GM12865 (cell line): Measurements from ENCODE around the gene TRIM41.
"Not testable (repeated sequence)": the region's sequence is repeated elsewhere in the genome, so short reads cannot be mapped to it uniquely, and the experiment has no call there.

Experiments used
- DNase-seq: peaks from one replicate; pipeline ENCODE4 v3.0.0; 2010; ENCODE audit warnings: low read depth
- H3K4me3 ChIP-seq: 2 replicates; pipeline ENCODE4 v1.5.1; 2011; ENCODE audit warnings: mild to moderate bottlenecking, low read depth, low read length, control low read depth
- CTCF ChIP-seq: IDR thresholded peaks from 2 replicates; pipeline ENCODE4 v1.5.1; 2011; ENCODE audit warnings: low read length, control low read depth, low read depth, inconsistent platforms; ENCODE audit not compliant: insufficient read depth; ENCODE audit errors: missing control alignments

TRIM41 gene

DNA sequence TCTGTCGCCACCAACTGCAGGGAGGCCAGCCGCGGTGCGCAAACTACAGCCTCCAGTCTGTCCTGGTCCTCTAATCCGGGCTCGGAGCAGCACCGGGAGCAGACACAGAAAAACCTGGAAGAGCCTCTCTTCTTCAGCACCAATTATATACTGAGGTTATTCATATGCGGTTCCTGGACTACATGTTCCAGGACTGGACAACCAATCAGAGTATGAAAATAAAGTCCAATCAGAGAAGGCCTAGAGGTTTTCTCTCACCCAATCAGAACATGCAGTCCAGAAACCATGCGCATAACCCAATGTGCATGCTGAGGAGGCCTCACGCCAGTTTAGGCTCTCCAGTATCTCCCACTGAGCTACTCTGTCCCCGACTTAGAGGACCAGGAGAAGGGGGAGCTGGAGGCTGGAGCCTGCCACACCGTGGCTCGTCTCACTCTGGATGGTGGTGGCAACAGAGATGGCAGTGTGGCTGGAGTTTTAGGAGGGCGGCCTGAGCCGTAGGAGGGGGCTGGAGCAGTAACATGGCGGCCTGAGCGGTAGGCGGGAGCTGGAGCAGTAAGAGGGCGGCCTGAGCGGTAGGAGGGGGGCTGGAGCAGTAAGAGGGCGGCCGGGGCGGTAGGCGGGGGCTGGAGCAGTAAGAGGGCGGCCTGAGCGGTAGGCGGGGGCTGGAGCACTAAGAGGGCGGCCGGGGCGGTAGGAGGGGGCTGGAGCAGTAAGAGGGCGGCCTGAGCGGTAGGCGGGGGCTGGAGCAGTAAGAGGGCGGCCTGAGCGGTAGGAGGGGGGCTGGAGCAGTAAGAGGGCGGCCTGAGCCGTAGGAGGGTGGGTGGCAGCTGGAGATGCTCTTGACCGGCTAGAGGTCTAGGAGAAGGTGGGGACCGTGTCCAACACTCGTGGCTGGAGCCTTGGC, 58.2 kb downstream of the TRIM41 start:
- no peak for DNase-seq
- no peak overlapping the region for H3K4me3 ChIP-seq
- no peak for TF ChIP-seq CTCF

GRCh38 chr5:181281984-181282316, 58.9 kb downstream of the TRIM41 start:
- no peak for DNase-seq
- TF ChIP-seq CTCF, result no peak
- H3K4me3 ChIP-seq, result no peak overlapping the region

DNA sequence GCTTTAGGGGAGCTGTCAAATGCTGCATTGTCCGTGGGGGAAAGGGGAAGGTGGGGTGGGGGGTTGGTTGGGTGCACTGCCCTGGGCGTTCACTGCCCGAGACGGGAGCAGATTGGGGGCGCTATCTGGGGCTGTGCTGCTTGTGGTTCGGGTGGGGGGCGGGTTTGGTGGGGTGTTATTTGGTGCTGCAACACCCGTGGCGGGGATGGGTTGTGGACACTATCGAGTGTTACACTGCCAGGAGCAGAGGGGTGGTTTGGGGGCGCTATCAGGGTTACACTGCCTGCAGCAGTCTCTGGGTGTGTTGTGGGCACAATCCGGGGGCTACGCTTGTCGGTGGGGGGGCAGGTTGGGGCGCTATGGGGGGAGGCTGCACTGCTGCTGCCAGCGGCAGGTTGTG, 59.3 kb downstream of the TRIM41 start:
- not testable (repeated sequence) for DNase-seq, H3K4me3 ChIP-seq

GRCh38 chr5:181282874-181283273, 59.8 kb downstream of the TRIM41 start:
- TF ChIP-seq CTCF, result no peak
- no peak for DNase-seq
- no peak overlapping the region for H3K4me3 ChIP-seq

GRCh38 chr5:181283347-181283746, 60.3 kb downstream of the TRIM41 start:
- TF ChIP-seq CTCF, result no peak
- H3K4me3 ChIP-seq, result no peak overlapping the region
- DNase-seq, result no peak

- not testable (repeated sequence) for DNase-seq, H3K4me3 ChIP-seq
These were observed 61.0 kb downstream of the TRIM41 start for GRCh38 chr5:181283841-181284755.
